Ecto neural progenitor cell (in vitro differentiated cells): ENCODE results near the gene CNR2.
A peak's percentile ranks its signal among the peaks of the same experiment; 100 is the strongest.
"Not testable (repeated sequence)": the region's sequence is repeated elsewhere in the genome, so short reads cannot be mapped to it uniquely, and the experiment has no call there.

Source experiments
- DNase-seq: peaks from one replicate; pipeline ENCODE4 v3.0.0-alpha.2; 2018; ENCODE audit warnings: low spot score

The CNR2 gene

DNA sequence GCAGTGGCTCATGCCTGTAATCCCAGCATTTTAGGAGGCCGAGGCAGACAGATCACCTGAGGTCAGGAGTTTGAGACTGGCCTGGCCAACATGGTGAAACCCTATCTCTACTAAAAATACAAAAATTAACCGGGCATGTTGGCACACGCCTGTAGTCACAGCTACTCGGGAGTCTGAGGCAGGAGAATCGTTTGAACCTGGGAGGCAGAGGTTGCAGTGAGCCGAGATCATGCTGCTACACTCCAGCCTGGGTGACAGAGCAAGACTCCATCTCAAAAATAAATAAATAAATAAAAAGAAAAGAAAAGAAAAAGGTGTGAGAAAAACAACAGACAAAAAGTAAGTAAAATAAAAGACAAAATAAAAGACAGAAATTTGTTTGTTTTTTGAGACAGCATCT, 79.0 kb downstream of the CNR2 start:
- not testable (repeated sequence) for DNase-seq

GRCh38 chr1:23827717-23828116, 85.4 kb downstream of the CNR2 start:
- DNase-seq: no peak

- not testable (repeated sequence) for DNase-seq
These were observed 86.6 kb downstream of the CNR2 start for GRCh38 chr1:23826590-23826989.

GRCh38 chr1:23825762-23826522, 87.2 kb downstream of the CNR2 start:
- DNase-seq: no peak

DNA sequence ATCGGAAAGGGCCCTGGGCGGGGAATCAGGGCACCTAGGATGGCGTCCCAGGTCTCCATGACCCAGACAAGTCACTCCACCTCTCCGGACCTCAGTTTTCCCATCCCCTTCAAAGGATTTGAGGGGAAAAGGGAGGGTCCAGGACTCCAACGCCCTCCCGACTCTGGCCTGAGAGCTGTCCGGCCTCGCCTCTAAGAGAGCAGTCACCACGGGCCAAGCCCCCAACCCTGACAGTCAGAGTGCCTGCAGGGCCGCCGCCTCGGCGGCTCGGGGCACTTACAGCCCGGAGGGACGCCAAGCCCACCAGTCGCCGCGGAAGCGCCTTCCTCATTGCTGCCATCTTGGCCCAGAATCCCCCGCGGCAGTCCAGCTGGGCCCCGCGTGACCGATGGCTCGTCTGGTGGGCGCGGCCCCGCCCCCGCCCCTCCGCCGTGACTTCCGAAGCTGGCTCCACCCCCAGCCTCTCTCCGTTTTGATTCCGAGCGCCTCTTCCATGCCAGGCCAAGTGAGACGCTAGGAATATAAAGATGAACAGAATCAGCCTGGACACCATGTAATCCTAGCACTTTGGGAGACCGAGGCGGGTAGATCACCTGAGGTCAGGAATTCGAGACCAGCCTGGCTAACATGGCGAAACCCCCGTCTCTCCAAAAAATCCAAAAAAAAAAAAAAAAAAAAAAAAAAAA, 87.9 kb downstream of the CNR2 start, which contains the start of gene HMGCL:
Gene HMGCL, minus strand, starts transcription at position 354 of the 686 bp plus-strand sequence. Its CDS starts 14 bp downstream, at position 340.
- peak; percentile 94 for DNase-seq

DNA sequence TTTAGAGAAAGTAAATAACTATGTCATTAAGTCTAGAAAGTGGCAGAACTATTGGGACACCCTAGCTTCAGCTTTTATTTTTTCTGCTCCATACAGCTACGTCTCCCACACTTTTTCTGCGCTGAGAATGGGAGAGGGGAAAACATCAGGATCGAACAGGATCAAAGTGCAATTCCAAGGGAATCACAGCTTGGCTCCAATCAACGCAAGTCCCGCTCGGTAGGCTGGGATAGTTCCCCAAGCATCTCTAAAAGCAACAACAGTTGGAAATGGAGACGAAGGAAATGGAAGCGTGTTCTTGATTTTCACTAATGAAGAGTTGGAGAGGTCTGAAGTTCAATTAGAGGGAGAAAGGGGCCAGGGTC, 88.5 kb downstream of the CNR2 start:
- DNase-seq: no peak

DNA sequence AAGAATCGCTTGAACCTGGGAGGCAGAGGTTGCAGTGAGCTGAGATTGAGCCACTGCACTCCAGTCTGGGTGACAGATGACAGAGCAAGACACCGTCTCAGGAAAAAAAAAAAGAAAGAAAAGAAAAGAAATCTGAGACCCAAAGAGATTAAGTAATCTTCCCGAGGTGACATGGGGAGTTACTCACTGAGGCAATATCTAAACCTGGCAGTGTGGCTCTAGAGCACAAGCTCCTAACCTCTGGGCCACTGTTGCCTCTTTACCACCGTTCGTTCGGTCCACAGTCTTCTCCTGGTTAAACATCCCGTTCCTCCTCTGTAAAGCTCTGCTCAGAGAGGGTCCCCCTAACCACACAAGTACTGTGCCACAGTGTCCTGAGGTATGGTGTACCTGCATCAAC, 89.4 kb downstream of the CNR2 start:
- no peak for DNase-seq
